OCI-LY7 (cell line): ENCODE measurements around the gene TUBGCP6. TPM values are rescaled to one million over a fixed set of nuclear protein-coding genes. Genes with fewer than 3 reads are reported as not detected.
A peak's percentile ranks its signal among the peaks of the same experiment; 100 is the strongest.

Experiments
- BruUV-seq: library from RNA; stranded (reverse); fragments of 400-500 nt; replicated peaks from 2 replicates; lab custom pipeline; 2021; lab: Mats Ljungman, UMichigan
- CTCF ChIA-PET: fragments of 300-600 bp; sonication (Branson Sonifier 250); formaldehyde crosslinking; loops from one replicate; lab custom pipeline; 2022; ENCODE audit warnings: antibody characterized with exemption; ENCODE audit not compliant: unreplicated experiment; lab: Charles Lee
- POLR2A ChIA-PET: fragments of 300-600 bp; sonication (Branson Sonifier 250); formaldehyde crosslinking; loops from one replicate; lab custom pipeline; 2022; ENCODE audit warnings: antibody characterized with exemption; lab: Charles Lee
- DNase-seq: peaks from one replicate; pipeline ENCODE4 v3.0.0-alpha.2; 2015; ENCODE audit warnings: low spot score
- H2AFZ ChIP-seq: fragments of 200-600 bp; sonication (generic), shearing (Covaris generic); 2 replicates; pipeline ENCODE4 v1.6.1; 2014; ENCODE audit warnings: mild to moderate bottlenecking, antibody characterized with exemption, low read length, moderate library complexity
- H3K27ac ChIP-seq: fragments of 200-600 bp; sonication (generic); 2 replicates; pipeline ENCODE4 v1.5.1; 2014; ENCODE audit warnings: mixed run types, low read depth, mild to moderate bottlenecking, moderate library complexity, low read length, inconsistent platforms; ENCODE audit not compliant: poor library complexity, severe bottlenecking
- H3K36me3 ChIP-seq: fragments of 200-600 bp; sonication (generic); 2 replicates; pipeline ENCODE4 v1.6.1; 2014; ENCODE audit warnings: mild to moderate bottlenecking, antibody characterized with exemption, low read length, moderate library complexity, mixed read lengths; ENCODE audit not compliant: insufficient read depth
- H3K4me1 ChIP-seq: fragments of 200-600 bp; sonication (generic); 2 replicates; pipeline ENCODE4 v1.5.1; 2014; ENCODE audit warnings: mild to moderate bottlenecking, low read length; ENCODE audit not compliant: insufficient read depth, poor library complexity, severe bottlenecking
- H3K4me2 ChIP-seq: fragments of 200-600 bp; sonication (generic); 2 replicates; pipeline ENCODE4 v1.6.1; 2014; ENCODE audit warnings: mild to moderate bottlenecking, low read length
- H3K4me3 ChIP-seq: fragments of 200-600 bp; sonication (generic); 2 replicates; pipeline ENCODE4 v1.5.1; 2014; ENCODE audit warnings: mild to moderate bottlenecking, low read depth, low read length; ENCODE audit not compliant: poor library complexity, severe bottlenecking
- H3K79me2 ChIP-seq: fragments of 200-600 bp; sonication (generic); 2 replicates; pipeline ENCODE4 v1.6.1; 2016; ENCODE audit warnings: low read depth, mild to moderate bottlenecking, low read length, moderate library complexity, mixed read lengths; ENCODE audit not compliant: insufficient read depth
- H3K9me2 ChIP-seq: fragments of 200-600 bp; sonication (generic); 2 replicates; pipeline ENCODE4 v1.6.1; 2016; ENCODE audit warnings: mild to moderate bottlenecking, low read length, mixed read lengths; ENCODE audit not compliant: insufficient read depth
- H3K9me3 ChIP-seq: fragments of 200-600 bp; sonication (generic); 2 replicates; pipeline ENCODE4 v1.6.1; 2014; ENCODE audit warnings: mild to moderate bottlenecking, mixed run types, low read length, mixed read lengths
- H4K20me1 ChIP-seq: fragments of 200-600 bp; sonication (generic); 2 replicates; pipeline ENCODE4 v1.6.1; 2014; ENCODE audit warnings: mild to moderate bottlenecking, antibody characterized with exemption, low read length, moderate library complexity, mixed read lengths; ENCODE audit not compliant: insufficient read depth
- EZH2phosphoT487 ChIP-seq: fragments of 200-600 bp; sonication (generic); IDR thresholded peaks from 2 replicates; pipeline ENCODE4 v1.6.1; 2018; ENCODE audit warnings: low read depth, borderline replicate concordance, mild to moderate bottlenecking, mixed run types, antibody characterized with exemption, low read length, moderate library complexity, mixed read lengths
- intact Hi-C: fragments of 100-400 bp; cut with micrococcal nuclease; formaldehyde crosslinking; loops from one replicate; pipeline ENCODE4 v1.10.0; 2022; ENCODE audit not compliant: unreplicated experiment
- total RNA-seq, 2 experiments: library from RNA; depleted of rRNA in 1 of 2; stranded (reverse); fragments of >200 nt in 1 of 2; shearing (Covaris generic) in 1 of 2; gene quantifications; 2 replicates each; pipeline ENCODE4 v1.2.3, GENCODE V29; 2014 to 2022
- TF ChIP-seq, protein P1 (sequence below): fragments of 200-600 bp; sonication (generic); conservative IDR thresholded peaks from 2 replicates; pipeline ENCODE4 v1.5.1; 2014; ENCODE audit warnings: mild to moderate bottlenecking, antibody characterized with exemption, low read length, moderate library complexity, mixed read lengths

TUBGCP6 gene
- total RNA-seq, 2 experiments from 2014 or later, result 57.7 to 63.2 TPM

DNA sequence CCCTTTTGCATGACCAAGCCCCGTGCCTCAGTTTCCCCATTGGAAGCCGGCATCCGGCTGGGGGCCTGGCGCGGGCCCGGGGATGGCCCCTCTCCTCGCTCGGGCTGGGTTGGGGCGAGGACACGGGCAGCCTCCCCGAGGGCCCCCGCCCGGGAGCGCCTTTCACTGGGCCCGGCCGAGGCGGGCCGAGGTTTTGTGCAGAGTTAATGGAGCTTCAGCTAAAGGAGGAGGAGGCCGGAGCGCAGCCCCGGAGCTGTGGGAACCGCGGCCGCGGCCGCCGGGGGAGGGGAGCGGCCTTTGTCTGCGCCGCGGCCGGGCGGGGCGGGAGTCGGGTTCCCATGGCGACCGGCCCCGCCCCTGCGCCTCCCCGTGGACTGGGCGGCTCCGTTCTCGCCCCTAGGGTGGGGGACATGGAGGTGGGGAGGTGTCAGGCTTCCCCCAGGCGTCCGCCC lies 26.7 kb upstream of the TUBGCP6 start:
- H3K27ac ChIP-seq, result no peak overlapping the region
- ChIA-PET POLR2A (interaction anchor here (0.6 kb wide), 1 partner anchor 224 kb away, joined by 4 read pairs; no protein-coding TSS in a partner anchor), CTCF (no interaction called here)
- peaks cover 5% of the 10 kb centered on the region; the same call in 1 of the 2 replicates for H3K9me3 ChIP-seq
- H3K9me2 ChIP-seq, result no peaks in the 10 kb centered on the region
- intact Hi-C loops, result loop anchor here (5.0 kb wide), 1 partner anchor 236 kb away; the partner anchor contains the start of genes LMF2 and NCAPH2
- peak overlapping the region; percentile 79 for H3K4me2 ChIP-seq
- H3K4me3 ChIP-seq, result peak overlapping the region; percentile 73
- BruUV-seq, result no TSS peak
- no peak overlapping the region for H2AFZ ChIP-seq
- H4K20me1 ChIP-seq, result no peaks in the 10 kb centered on the region
- DNase-seq, result peak; percentile 73
- no peaks in the 10 kb centered on the region for H3K79me2 ChIP-seq
- H3K4me1 ChIP-seq, result peaks cover 44% of the 10 kb centered on the region
- TF ChIP-seq EZH2phosphoT487, result no peak
- TF ChIP-seq, protein P1, sequence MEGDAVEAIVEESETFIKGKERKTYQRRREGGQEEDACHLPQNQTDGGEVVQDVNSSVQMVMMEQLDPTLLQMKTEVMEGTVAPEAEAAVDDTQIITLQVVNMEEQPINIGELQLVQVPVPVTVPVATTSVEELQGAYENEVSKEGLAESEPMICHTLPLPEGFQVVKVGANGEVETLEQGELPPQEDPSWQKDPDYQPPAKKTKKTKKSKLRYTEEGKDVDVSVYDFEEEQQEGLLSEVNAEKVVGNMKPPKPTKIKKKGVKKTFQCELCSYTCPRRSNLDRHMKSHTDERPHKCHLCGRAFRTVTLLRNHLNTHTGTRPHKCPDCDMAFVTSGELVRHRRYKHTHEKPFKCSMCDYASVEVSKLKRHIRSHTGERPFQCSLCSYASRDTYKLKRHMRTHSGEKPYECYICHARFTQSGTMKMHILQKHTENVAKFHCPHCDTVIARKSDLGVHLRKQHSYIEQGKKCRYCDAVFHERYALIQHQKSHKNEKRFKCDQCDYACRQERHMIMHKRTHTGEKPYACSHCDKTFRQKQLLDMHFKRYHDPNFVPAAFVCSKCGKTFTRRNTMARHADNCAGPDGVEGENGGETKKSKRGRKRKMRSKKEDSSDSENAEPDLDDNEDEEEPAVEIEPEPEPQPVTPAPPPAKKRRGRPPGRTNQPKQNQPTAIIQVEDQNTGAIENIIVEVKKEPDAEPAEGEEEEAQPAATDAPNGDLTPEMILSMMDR, result peak; percentile 38; the same call in 1 of the 2 replicates
- peaks cover 16% of the 10 kb centered on the region; the same call in 1 of the 2 replicates for H3K36me3 ChIP-seq

DNA sequence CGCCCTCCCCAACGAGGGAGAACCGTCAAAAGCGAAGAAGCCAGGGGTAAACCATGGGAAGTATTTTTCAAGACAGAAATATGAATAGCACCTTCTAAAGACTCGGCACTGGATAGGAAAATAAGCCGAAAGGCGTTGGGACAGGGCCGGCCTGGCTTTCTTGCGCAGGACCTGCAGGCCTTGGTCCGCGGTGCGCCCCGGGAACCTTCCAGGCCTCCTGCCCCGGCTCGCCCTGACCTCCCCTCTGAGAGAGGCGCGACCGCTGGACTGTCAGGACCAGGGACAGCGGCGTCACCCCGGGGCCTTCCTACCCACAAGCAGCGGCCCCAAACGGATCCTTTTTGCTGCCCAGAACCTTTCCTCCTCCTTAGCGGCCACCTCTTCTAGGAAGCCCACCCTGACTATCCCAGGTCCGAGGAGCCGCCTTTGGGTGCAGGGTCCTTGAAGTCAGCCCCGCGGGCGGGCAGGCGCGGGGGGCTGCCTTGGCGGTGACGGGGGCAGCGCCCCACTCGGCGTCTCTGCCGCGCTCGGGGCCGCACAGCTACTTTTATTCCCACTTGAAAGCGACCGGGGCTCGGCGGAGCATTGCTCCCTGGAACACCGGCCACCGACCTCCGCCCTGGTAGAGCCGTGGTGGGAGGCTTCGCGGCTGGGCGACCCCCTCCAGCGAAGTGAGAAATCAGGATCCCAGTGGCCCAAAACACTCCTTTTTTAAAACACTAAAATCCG lies 26.0 kb upstream of the TUBGCP6 start:
- Histone ChIP-seq H3K4me3 (peak overlapping the region; percentile 73), H3K9me3 (peaks cover 1% of the 10 kb centered on the region; the same call in 1 of the 2 replicates), H4K20me1 (no peaks in the 10 kb centered on the region), H3K4me2 (peak overlapping the region; percentile 79), H2AFZ (no peak overlapping the region), H3K9me2 (no peaks in the 10 kb centered on the region), H3K27ac (peak overlapping the region; percentile 38), H3K79me2 (no peaks in the 10 kb centered on the region), H3K36me3 (peaks cover 9% of the 10 kb centered on the region; the same call in 1 of the 2 replicates), H3K4me1 (peaks cover 40% of the 10 kb centered on the region)
- TF ChIP-seq EZH2phosphoT487, result no peak
- TF ChIP-seq, protein P1, result no peak
- ChIA-PET POLR2A (interaction anchor here (0.6 kb wide), 2 partner anchors 11 to 224 kb away, joined by 3 to 4 read pairs; no protein-coding TSS in a partner anchor), CTCF (no interaction called here)
- peak; percentile 41 for DNase-seq
- intact Hi-C loops, result loop anchor here (5.0 kb wide), 1 partner anchor 236 kb away; the partner anchor contains the start of genes LMF2 and NCAPH2
- no TSS peak for BruUV-seq
